Stimulated activated effector memory CD8-positive, alpha-beta T cell treated with anti-CD3 and anti-CD28 coated beads, Interleukin-12 subunit alpha, Interleukin-12 subunit beta, amount 100 ng/mL, for 72 hours (primary cell): Measurements from ENCODE around the gene PKD2.

Experiments used
- ATAC-seq: fragments of 150-1000 bp; cut with Tn5 transposase; 2 replicates; pipeline ENCODE4 v1.10.0; 2021
- DNase-seq, 2 donors: peaks; one replicate each; pipeline ENCODE4 v3.0.0; 2021 to 2022; ENCODE audit warnings: low spot score in 2 of 2
- H3K27ac Mint-ChIP-seq: one replicate; pipeline ENCODE4 v1.8.0; 2022; ENCODE audit warnings: mild to moderate bottlenecking, mixed read lengths
- H3K36me3 Mint-ChIP-seq: one replicate; pipeline ENCODE4 v1.8.0; 2022; ENCODE audit warnings: mild to moderate bottlenecking, mixed read lengths
- H3K4me1 Mint-ChIP-seq: one replicate; pipeline ENCODE4 v1.8.0; 2022; ENCODE audit warnings: mixed read lengths
- H3K4me3 Mint-ChIP-seq: one replicate; pipeline ENCODE4 v1.8.0; 2022; ENCODE audit warnings: mild to moderate bottlenecking, mixed read lengths
- H3K9me3 Mint-ChIP-seq: one replicate; pipeline ENCODE4 v1.8.0; 2022; ENCODE audit warnings: mixed read lengths

The PKD2 gene

GRCh38 chr4:88007304-88008121, at the start of gene PKD2:
TSS of gene PKD2 (plus strand) at chr4:88007635. CDS start at chr4:88007734, 99 bp downstream.
- H3K27ac Mint-ChIP-seq: peak within 1 kb of the TSS; percentile 69
- H3K4me3 Mint-ChIP-seq: peak within 1 kb of the TSS; percentile 83
- peaks cover 25% of the 10 kb centered on the region for H3K4me1 Mint-ChIP-seq
- H3K36me3 Mint-ChIP-seq: peaks cover 6% of the 10 kb centered on the region
- peak; percentile 93 for ATAC-seq
- no peaks in the 10 kb centered on the region for H3K9me3 Mint-ChIP-seq
- DNase-seq: peak; percentile 64 to 83

GRCh38 chr4:87961993-87962392, 45.4 kb upstream of the PKD2 start:
- Mint-ChIP-seq H3K36me3 (no peaks in the 10 kb centered on the region), H3K4me1 (no peaks in the 10 kb centered on the region), H3K27ac (no peak overlapping the region), H3K9me3 (no peaks in the 10 kb centered on the region), H3K4me3 (no peak overlapping the region)
- peak; percentile 39 for ATAC-seq
- no peak for DNase-seq

- ATAC-seq: no peak
- no peak overlapping the region for H3K4me3 Mint-ChIP-seq
These were observed 44.9 kb upstream of the PKD2 start for GRCh38 chr4:87962398-87963146.

GRCh38 chr4:87965501-87965975, 41.9 kb upstream of the PKD2 start:
- Mint-ChIP-seq H3K36me3 (no peaks in the 10 kb centered on the region), H3K9me3 (no peaks in the 10 kb centered on the region), H3K4me3 (no peak overlapping the region), H3K27ac (no peak overlapping the region), H3K4me1 (no peaks in the 10 kb centered on the region)
- DNase-seq: no peak
- peak; percentile 41 for ATAC-seq

More at GRCh38 chr4:87962398-87963146, 44.9 kb upstream of the PKD2 start:
- DNase-seq: no peak
- no peaks in the 10 kb centered on the region for H3K36me3 Mint-ChIP-seq
- H3K9me3 Mint-ChIP-seq: no peaks in the 10 kb centered on the region
- H3K4me1 Mint-ChIP-seq: no peaks in the 10 kb centered on the region
- H3K27ac Mint-ChIP-seq: no peak overlapping the region

GRCh38 chr4:87966095-87966496, 41.3 kb upstream of the PKD2 start:
- no peak overlapping the region for H3K27ac Mint-ChIP-seq
- H3K4me3 Mint-ChIP-seq: no peak overlapping the region
- no peaks in the 10 kb centered on the region for H3K36me3 Mint-ChIP-seq
- H3K9me3 Mint-ChIP-seq: no peaks in the 10 kb centered on the region
- no peak for DNase-seq
- H3K4me1 Mint-ChIP-seq: no peaks in the 10 kb centered on the region
- peak; percentile 44 for ATAC-seq

- H3K9me3 Mint-ChIP-seq: no peaks in the 10 kb centered on the region
- no peak overlapping the region for H3K27ac Mint-ChIP-seq
- no peak for DNase-seq
- no peak overlapping the region for H3K4me3 Mint-ChIP-seq
- H3K4me1 Mint-ChIP-seq: no peaks in the 10 kb centered on the region
- peak; percentile 20 for ATAC-seq
- no peaks in the 10 kb centered on the region for H3K36me3 Mint-ChIP-seq
These were observed 40.2 kb upstream of the PKD2 start for GRCh38 chr4:87967193-87967592.

- Mint-ChIP-seq H3K9me3 (no peaks in the 10 kb centered on the region), H3K4me1 (peaks cover under 1% of the 10 kb centered on the region), H3K27ac (no peak overlapping the region), H3K4me3 (no peak overlapping the region), H3K36me3 (no peaks in the 10 kb centered on the region)
- DNase-seq (no peak), ATAC-seq (no peak)
These were observed 37.3 kb upstream of the PKD2 start for GRCh38 chr4:87970121-87970520.

GRCh38 chr4:87971866-87972265, 35.6 kb upstream of the PKD2 start:
- no peaks in the 10 kb centered on the region for H3K36me3 Mint-ChIP-seq
- DNase-seq (no peak), ATAC-seq (no peak)
- H3K4me1 Mint-ChIP-seq: peaks cover 6% of the 10 kb centered on the region
- H3K4me3 Mint-ChIP-seq: no peak overlapping the region
- no peak overlapping the region for H3K27ac Mint-ChIP-seq
- H3K9me3 Mint-ChIP-seq: no peaks in the 10 kb centered on the region

- Mint-ChIP-seq H3K4me3 (no peak overlapping the region), H3K36me3 (no peaks in the 10 kb centered on the region), H3K9me3 (no peaks in the 10 kb centered on the region), H3K27ac (no peak overlapping the region), H3K4me1 (peaks cover 6% of the 10 kb centered on the region)
- ATAC-seq (peak; percentile 68), DNase-seq (no peak)
These were observed 33.9 kb upstream of the PKD2 start for GRCh38 chr4:87973283-87974169.

GRCh38 chr4:87974856-87975462, 32.5 kb upstream of the PKD2 start:
- H3K4me1 Mint-ChIP-seq: peaks cover 6% of the 10 kb centered on the region
- H3K9me3 Mint-ChIP-seq: no peaks in the 10 kb centered on the region
- no peak for ATAC-seq
- no peak overlapping the region for H3K4me3 Mint-ChIP-seq
- no peaks in the 10 kb centered on the region for H3K36me3 Mint-ChIP-seq
- H3K27ac Mint-ChIP-seq: no peak overlapping the region
- no peak for DNase-seq

- H3K36me3 Mint-ChIP-seq: no peaks in the 10 kb centered on the region
- DNase-seq: no peak
- H3K27ac Mint-ChIP-seq: no peak within 1 kb of the TSS
- peaks cover 6% of the 10 kb centered on the region for H3K4me1 Mint-ChIP-seq
- no peaks in the 10 kb centered on the region for H3K9me3 Mint-ChIP-seq
- H3K4me3 Mint-ChIP-seq: no peak within 1 kb of the TSS
- peak; percentile 71 for ATAC-seq
These were observed 32.0 kb upstream of the PKD2 start, which contains the start of gene SPP1 for GRCh38 chr4:87975466-87975865. TSS of gene SPP1 (plus strand) at chr4:87975714. CDS start at chr4:87976896, 1,182 bp downstream.

- ATAC-seq (no peak), DNase-seq (no peak)
- no peak overlapping the region for H3K4me3 Mint-ChIP-seq
- no peaks in the 10 kb centered on the region for H3K9me3 Mint-ChIP-seq
- no peak overlapping the region for H3K27ac Mint-ChIP-seq
- H3K4me1 Mint-ChIP-seq: peaks cover 6% of the 10 kb centered on the region
- no peaks in the 10 kb centered on the region for H3K36me3 Mint-ChIP-seq
These were observed 29.7 kb upstream of the PKD2 start for GRCh38 chr4:87977521-87978278.

- peak; percentile 36 for ATAC-seq
- Mint-ChIP-seq H3K4me3 (no peak overlapping the region), H3K4me1 (peaks cover 6% of the 10 kb centered on the region), H3K27ac (no peak overlapping the region), H3K9me3 (no peaks in the 10 kb centered on the region), H3K36me3 (no peaks in the 10 kb centered on the region)
- no peak for DNase-seq
These were observed 28.8 kb upstream of the PKD2 start for GRCh38 chr4:87978681-87979080.

- ATAC-seq (no peak), DNase-seq (no peak)
- Mint-ChIP-seq H3K9me3 (no peaks in the 10 kb centered on the region), H3K4me3 (no peak overlapping the region), H3K4me1 (peaks cover 6% of the 10 kb centered on the region), H3K27ac (no peak overlapping the region), H3K36me3 (no peaks in the 10 kb centered on the region)
These were observed 27.6 kb upstream of the PKD2 start for GRCh38 chr4:87979810-87980209.
